Upper lobe of left lung (tissue), 6 donors: ENCODE data around the gene SVBP. TPM values are rescaled to one million over a fixed set of nuclear protein-coding genes. Genes with fewer than 3 reads are reported as not detected.

Experiments
- ATAC-seq, 2 donors: fragments of 200-7000 bp; cut with Tn5 transposase; one replicate each; pipeline ENCODE4 v1.9.1; 2022; ENCODE audit warnings: mild to moderate bottlenecking in 2 of 2, moderate library complexity in 2 of 2; ENCODE audit not compliant: low FRiP score in 2 of 2
- DNase-seq, 2 donors: peaks; one replicate each; pipeline ENCODE4 v3.0.0-alpha.2; 2019 to 2020
- H3K27ac ChIP-seq, 4 donors: fragments of 200-600 bp; sonication (generic); one replicate each; pipeline ENCODE4 v1.5.1; 2016 to 2019
- H3K27me3 ChIP-seq, 4 donors: fragments of 200-600 bp; sonication (generic); one replicate each; pipeline ENCODE4 v1.5.1; 2017 to 2019
- H3K36me3 ChIP-seq, 4 donors: fragments of 200-600 bp; sonication (generic); one replicate each; pipeline ENCODE4 v1.5.1; 2016 to 2019
- H3K4me1 ChIP-seq, 4 donors: fragments of 200-600 bp; sonication (generic); one replicate each; pipeline ENCODE4 v1.5.1; 2018 to 2019
- H3K4me3 ChIP-seq, 4 donors: fragments of 200-600 bp; sonication (generic); one replicate each; pipeline ENCODE4 v1.5.1; 2017 to 2019; ENCODE audit warnings: mild to moderate bottlenecking in 2 of 4, moderate library complexity in 1 of 4
- H3K9me3 ChIP-seq, 4 donors: fragments of 200-600 bp; sonication (generic); one replicate each; pipeline ENCODE4 v1.5.1; 2018 to 2019
- CTCF ChIP-seq, 6 experiments: fragments of 450-650 bp in 4 of 6; fragments of 200-600 bp in 2 of 6; sonication (generic) in 2 of 6; IDR thresholded peaks; one replicate each; pipeline ENCODE4 v1.5.1; 2016 to 2019; ENCODE audit warnings: antibody characterized with exemption in 6 of 6
- EP300 ChIP-seq, 4 donors: sonication (generic); formaldehyde crosslinking; IDR thresholded peaks; one replicate each; pipeline ENCODE4 v1.5.1; 2017; ENCODE audit warnings: antibody characterized with exemption in 4 of 4, control low read depth in 2 of 4
- POLR2A ChIP-seq, 4 donors: fragments of 450-650 bp; IDR thresholded peaks; one replicate each; pipeline ENCODE4 v1.5.1; 2016 to 2017; ENCODE audit warnings: antibody characterized with exemption in 4 of 4, mild to moderate bottlenecking in 2 of 4
- POLR2AphosphoS5 ChIP-seq, 2 donors: sonication (generic); formaldehyde crosslinking; IDR thresholded peaks; one replicate each; pipeline ENCODE4 v1.5.1; 2017; ENCODE audit warnings: antibody characterized with exemption in 2 of 2
- WGBS, 2 donors: methylation state at CpG; one replicate each; pipeline ENCODE4 v1.1.5; 2017 to 2018; 5-methylcytosine and 5-hydroxymethylcytosine counted together
- total RNA-seq, 6 donors: library from RNA; depleted of rRNA in 4 of 6; stranded (reverse); fragments of >200 nt in 4 of 6; gene quantifications; one replicate each; pipeline versions ENCODE4 v1.1.0 to v1.2.1, GENCODE V29; 2016 to 2021
- donor health status: DM: no; HTN: no; CAD: no; lungs with moderate emphysema.
- donor health status: DM: no; HTN: yes; CAD: no; lungs with severe emphysema.

The SVBP gene
- total RNA-seq, 6 donors from 2014 or later = 5.9 to 32.5 (median 15.4) TPM

DNA sequence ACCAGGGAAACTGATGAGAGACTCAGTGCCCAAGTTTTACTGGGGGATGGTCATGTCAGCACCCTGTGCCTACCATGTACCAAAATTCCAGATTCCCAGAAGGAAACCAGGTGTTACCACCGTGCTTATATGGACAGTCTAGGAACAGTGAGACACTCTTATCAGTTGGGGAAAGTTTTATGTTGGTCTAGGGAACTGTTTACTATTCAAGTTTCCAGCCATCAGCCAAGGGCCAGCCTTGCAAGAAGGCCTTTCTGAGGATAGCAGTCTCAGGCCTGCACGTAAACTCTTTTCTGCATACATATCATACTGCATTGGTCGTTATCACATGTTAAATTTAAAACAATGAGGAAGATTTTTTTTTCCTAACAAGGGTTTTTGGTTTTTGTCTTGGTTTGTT, 19.8 kb downstream of the SVBP start:
- no peaks in the 10 kb centered on the region for H3K27me3 ChIP-seq
- no peak for ATAC-seq

DNA sequence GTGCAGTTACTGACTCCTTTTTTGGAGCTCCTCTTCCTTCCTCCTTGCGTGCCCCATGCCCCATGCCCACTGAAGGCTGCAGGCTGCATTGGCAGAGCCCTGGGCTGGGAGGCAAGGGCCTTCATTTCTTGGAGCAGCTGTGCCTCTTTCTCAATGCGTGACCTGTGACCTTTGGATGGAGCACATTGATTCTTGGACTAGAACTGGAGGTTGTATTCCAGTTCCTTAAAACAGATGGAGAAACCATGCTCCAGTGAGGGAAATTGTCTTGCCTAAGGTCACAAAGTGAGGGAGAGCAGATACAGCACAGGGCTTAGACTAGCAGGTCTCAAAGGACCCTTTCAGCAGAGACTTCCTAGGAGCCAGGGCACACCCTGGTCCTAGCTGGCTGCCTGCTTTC, 23.4 kb downstream of the SVBP start:
- Histone ChIP-seq H3K36me3 (no peaks in the 10 kb centered on the region), H3K4me3 (no peak overlapping the region), H3K27me3 (no peaks in the 10 kb centered on the region), H3K27ac (no peak overlapping the region), H3K4me1 (no peaks in the 10 kb centered on the region), H3K9me3 (no peaks in the 10 kb centered on the region)
- ATAC-seq (no peak), DNase-seq (no peak)
- TF ChIP-seq CTCF (IDR thresholded peaks at IDR 0.05) (no peak), POLR2AphosphoS5 (IDR thresholded peaks at IDR 0.05) (no peak), EP300 (IDR thresholded peaks at IDR 0.05) (no peak), POLR2A (IDR thresholded peaks at IDR 0.05) (no peak)
- 69% methylated on average over 2 of the region's 2 CpGs; no CpG with 5 or more reads in 1 of the 2 donors for WGBS, 2 donors

More for the DNA sequence above, 19.8 kb downstream of the SVBP start:
- no peaks in the 10 kb centered on the region for H3K36me3 ChIP-seq
- TF ChIP-seq EP300 (IDR thresholded peaks at IDR 0.05) = no peak
- no peak for TF ChIP-seq CTCF (IDR thresholded peaks at IDR 0.05)
- TF ChIP-seq POLR2A (IDR thresholded peaks at IDR 0.05) = no peak
- H3K27ac ChIP-seq = no peak overlapping the region
- 78 to 89% methylated on average over 3 of the region's 3 CpGs for WGBS, 2 donors
- H3K4me3 ChIP-seq = no peak overlapping the region
- no peak for DNase-seq
- H3K9me3 ChIP-seq = no peaks in the 10 kb centered on the region
- H3K4me1 ChIP-seq = no peaks in the 10 kb centered on the region

DNA sequence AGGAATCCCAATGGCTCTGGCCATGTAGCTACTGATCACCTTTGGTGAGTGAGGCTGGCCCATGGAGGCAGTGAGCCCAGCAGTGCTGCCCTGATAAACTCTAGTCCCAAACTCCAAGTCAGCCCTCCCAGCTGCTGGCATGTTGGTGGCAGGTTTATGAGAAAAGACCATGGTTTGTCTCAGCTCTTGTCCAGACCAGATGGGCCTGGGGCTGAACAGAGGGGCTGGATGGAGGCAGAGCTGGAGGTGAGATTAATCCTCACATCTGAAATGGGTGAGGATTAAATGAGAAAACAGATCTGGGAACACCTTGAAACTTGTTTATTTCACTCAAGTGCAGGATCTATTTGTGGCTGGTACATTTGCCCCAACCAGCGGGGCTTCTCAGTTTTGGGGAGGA, 29.2 kb downstream of the SVBP start:
- 94% methylated on average over 1 of the region's 1 CpG for WGBS, 2 donors
- Histone ChIP-seq H3K36me3 (no peaks in the 10 kb centered on the region), H3K9me3 (no peaks in the 10 kb centered on the region), H3K4me1 (peaks cover 10 to 15% (median 13%) of the 10 kb centered on the region in 4 donors), H3K4me3 (no peak overlapping the region), H3K27me3 (no peaks in the 10 kb centered on the region), H3K27ac (no peak overlapping the region)
- no peak for DNase-seq
- TF ChIP-seq CTCF (IDR thresholded peaks at IDR 0.05) = no peak
- TF ChIP-seq EP300 (IDR thresholded peaks at IDR 0.05) = no peak
- TF ChIP-seq POLR2A (IDR thresholded peaks at IDR 0.05) = no peak
- no peak for TF ChIP-seq POLR2AphosphoS5 (IDR thresholded peaks at IDR 0.05)
- no peak for ATAC-seq

- 87 to 96% methylated on average over 4 to 5 of the region's 5 CpGs for WGBS, 2 donors
- Histone ChIP-seq H3K27ac (no peak overlapping the region), H3K4me3 (no peak overlapping the region)
Measured at GRCh38 chr1:42786097-42786496, 31.1 kb downstream of the SVBP start.

More at GRCh38 chr1:42786097-42786496, 31.1 kb downstream of the SVBP start:
- DNase-seq = no peak
- H3K36me3 ChIP-seq = peaks cover 0 to 4% (median 0%) of the 10 kb centered on the region in 4 donors
- no peak for ATAC-seq
- H3K9me3 ChIP-seq = no peaks in the 10 kb centered on the region
- H3K27me3 ChIP-seq = no peaks in the 10 kb centered on the region
- TF ChIP-seq EP300 (IDR thresholded peaks at IDR 0.05) = no peak
- no peak for TF ChIP-seq POLR2AphosphoS5 (IDR thresholded peaks at IDR 0.05)
- no peak for TF ChIP-seq CTCF (IDR thresholded peaks at IDR 0.05)
- TF ChIP-seq POLR2A (IDR thresholded peaks at IDR 0.05) = no peak
- H3K4me1 ChIP-seq = peaks cover 10 to 15% (median 13%) of the 10 kb centered on the region in 4 donors
